HG03354 (cell line): ENCODE data around the gene SCUBE1.

Experiments used
- ATAC-seq: cut with Tn5 transposase; IDR thresholded peaks from one replicate; pipeline ENCODE4 v1.9.1; 2021; ENCODE audit warnings: mild to moderate bottlenecking; ENCODE audit not compliant: unreplicated experiment, poor library complexity, severe bottlenecking

The SCUBE1 gene

GRCh38 chr22:43171607-43172006 is 171.6 kb downstream of the SCUBE1 start:
- no peak for ATAC-seq

- ATAC-seq, result no peak
Observed at GRCh38 chr22:43171019-43171491, 172.1 kb downstream of the SCUBE1 start.

GRCh38 chr22:43170131-43170480 is 173.1 kb downstream of the SCUBE1 start:
- ATAC-seq, result no peak

- ATAC-seq, result no peak
Observed at GRCh38 chr22:43169310-43170130, 173.7 kb downstream of the SCUBE1 start.

- no peak for ATAC-seq
Observed at GRCh38 chr22:43168471-43169309, 174.5 kb downstream of the SCUBE1 start.

- no peak for ATAC-seq
Observed at GRCh38 chr22:43167001-43167589, 176.1 kb downstream of the SCUBE1 start.

GRCh38 chr22:43166132-43166930 is 176.8 kb downstream of the SCUBE1 start:
- no peak for ATAC-seq

GRCh38 chr22:43164636-43165035 is 178.5 kb downstream of the SCUBE1 start:
- ATAC-seq, result no peak

GRCh38 chr22:43163241-43163795 is 179.9 kb downstream of the SCUBE1 start:
- ATAC-seq, result no peak

GRCh38 chr22:43162412-43163150 is 180.6 kb downstream of the SCUBE1 start:
- ATAC-seq, result no peak

- ATAC-seq, result no peak
Observed at GRCh38 chr22:43160497-43161126, 182.6 kb downstream of the SCUBE1 start.

- no peak for ATAC-seq
Observed at GRCh38 chr22:43159484-43160178, 183.5 kb downstream of the SCUBE1 start.

- no peak for ATAC-seq
Observed at GRCh38 chr22:43158778-43159483, 184.2 kb downstream of the SCUBE1 start.

GRCh38 chr22:43157874-43158546 is 185.2 kb downstream of the SCUBE1 start:
- no peak for ATAC-seq

- ATAC-seq, result no peak
Observed at GRCh38 chr22:43156413-43156812, 186.8 kb downstream of the SCUBE1 start.

GRCh38 chr22:43155789-43156188 is 187.4 kb downstream of the SCUBE1 start:
- ATAC-seq, result no peak
